DMS153 (cell line): Measurements from ENCODE around the gene FLT3LG.
A peak's percentile ranks its signal among the peaks of the same experiment; 100 is the strongest.
"Not testable (repeated sequence)": the region's sequence is repeated elsewhere in the genome, so short reads cannot be mapped to it uniquely, and the experiment has no call there.

Experiments
- DNase-seq: peaks from one replicate; lab custom pipeline; 2025; lab: John Stamatoyannopoulos, UW

The FLT3LG gene

DNA sequence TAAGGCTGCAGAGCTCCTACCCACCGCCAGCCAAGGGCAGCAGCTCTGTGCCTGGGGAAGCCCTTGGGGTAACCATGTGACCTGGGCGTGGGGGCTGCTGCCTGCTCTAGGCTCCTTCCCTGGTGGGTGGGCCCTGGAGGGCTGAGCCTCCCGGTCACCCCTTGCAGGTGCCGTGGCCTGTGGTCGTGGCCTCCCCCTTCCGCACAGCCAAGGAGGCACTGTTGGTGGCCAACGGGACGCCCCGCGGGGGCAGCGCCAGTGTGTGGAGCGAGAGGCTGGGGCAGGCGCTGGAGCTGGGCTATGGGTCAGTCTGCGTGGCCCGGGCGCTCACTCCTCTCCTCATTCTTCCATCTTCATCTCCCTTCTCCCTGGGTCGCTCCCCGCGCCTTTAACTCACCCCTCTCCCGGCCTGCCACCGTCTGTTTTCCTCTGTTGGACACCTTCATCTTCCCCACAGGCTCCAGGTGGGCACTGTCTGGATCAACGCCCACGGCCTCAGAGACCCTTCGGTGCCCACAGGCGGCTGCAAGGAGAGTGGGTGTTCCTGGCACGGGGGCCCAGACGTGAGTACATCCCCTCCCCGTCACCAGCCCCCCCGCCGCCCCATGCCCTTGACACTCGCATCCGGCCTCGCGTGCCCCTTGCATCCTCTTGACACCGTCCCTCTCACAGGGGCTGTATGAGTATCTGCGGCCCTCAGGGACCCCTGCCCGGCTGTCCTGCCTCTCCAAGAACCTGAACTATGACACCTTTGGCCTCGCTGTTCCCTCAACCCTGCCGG is 9.9 kb upstream of the FLT3LG start:
- DNase-seq = no peak

DNA sequence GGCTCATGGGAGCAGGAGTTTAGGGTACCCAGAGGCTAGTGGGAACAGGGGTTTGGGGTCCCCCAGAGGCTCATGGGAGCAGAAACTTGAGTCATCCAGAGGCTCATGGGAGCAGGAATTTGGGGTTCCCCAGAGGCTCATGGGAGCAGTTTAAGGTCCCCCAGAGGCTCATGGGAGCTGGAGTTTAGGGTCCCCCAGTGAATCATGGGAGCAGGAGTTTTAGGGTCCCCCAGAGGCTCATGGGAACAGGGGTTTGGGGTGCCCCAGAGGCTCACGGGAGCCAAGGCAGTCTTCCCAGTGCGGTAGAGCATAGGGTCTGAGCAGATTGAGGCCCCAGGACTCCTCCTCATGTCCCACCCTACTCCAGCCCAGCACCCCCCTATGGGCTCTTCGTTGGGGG is 8.6 kb upstream of the FLT3LG start:
- DNase-seq = no peak

DNA sequence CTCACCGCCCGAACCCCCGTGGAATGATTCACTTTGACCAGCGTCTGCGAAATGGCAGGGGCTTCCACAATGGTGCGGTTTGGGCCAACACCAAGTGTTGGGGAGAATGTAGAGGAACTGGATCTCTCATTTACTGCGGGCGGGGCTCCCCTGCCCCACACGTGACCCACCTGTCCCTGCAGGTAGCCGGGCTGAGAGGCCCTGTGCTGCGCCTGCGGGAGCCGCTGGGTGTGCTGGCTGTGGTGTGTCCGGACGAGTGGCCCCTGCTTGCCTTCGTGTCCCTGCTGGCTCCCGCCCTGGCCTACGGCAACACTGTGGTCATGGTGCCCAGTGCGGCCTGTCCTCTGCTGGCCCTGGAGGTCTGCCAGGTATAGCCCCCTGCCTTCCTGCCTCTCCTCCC is 5.8 kb upstream of the FLT3LG start:
- no peak for DNase-seq

DNA sequence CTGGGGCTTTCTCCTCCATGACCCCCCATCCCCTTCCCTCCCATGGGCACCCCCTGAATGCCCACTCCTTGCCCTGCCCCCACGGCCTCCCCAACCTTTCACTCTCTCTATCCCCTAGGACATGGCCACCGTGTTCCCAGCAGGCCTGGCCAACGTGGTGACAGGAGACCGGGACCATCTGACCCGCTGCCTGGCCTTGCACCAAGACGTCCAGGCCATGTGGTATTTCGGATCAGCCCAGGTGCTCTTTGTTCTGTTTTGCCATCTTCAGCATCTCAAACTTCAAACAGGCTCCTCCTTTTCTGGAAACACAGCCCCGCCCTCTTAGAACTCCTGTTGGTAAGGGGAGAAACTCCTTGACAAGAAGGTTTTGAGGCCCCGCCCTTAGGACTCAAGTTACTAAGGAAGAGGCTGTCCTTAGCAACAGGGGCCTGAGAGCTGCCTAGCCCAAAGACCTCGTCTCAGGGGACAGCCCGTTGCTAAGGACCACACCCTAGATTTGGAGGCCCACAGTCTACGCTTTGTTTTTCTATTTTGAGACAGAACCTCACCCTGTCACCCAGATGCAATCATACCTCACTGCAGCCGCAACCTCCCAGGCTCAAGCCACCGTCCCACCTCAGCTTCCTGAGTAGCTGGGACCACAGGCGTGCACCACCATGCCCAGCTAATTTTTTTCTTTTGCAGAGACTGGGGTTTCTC is 5.1 kb upstream of the FLT3LG start:
- peak; percentile 53 for DNase-seq

DNA sequence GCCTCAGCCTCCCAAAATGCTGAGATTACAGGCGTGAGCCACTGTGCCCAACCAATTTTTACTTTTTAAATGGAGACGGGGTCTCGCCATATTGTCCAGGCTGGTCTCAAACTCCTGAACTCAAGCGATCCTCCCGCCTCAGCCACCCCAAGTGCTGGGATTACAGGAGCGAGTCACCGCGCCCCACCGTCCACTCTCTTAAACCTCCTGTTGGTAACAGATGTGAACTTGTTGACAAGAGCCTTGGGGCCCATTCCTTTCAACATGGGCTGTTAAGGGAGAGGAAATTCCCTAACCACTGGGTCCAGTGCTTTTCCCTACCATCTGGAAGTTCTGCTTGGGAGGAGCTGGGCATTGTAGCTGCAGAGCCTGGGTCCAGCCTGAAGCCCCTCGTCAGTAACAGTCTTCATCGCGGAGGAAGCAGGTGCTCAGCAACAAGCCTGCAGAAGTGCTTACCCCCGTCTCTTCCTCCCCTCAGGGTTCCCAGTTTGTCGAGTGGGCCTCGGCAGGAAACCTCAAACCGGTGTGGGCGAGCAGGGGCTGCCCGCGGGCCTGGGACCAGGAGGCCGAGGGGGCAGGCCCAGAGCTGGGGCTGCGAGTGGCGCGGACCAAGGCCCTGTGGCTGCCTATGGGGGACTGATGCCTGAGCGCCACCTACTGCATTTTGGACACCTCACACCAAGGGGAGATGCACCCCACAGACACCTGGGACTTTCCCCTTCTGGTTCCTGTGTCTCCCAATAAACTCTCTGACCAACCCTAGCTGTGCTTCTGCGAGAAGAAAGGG is 4.0 kb upstream of the FLT3LG start:
- DNase-seq = no peak

DNA sequence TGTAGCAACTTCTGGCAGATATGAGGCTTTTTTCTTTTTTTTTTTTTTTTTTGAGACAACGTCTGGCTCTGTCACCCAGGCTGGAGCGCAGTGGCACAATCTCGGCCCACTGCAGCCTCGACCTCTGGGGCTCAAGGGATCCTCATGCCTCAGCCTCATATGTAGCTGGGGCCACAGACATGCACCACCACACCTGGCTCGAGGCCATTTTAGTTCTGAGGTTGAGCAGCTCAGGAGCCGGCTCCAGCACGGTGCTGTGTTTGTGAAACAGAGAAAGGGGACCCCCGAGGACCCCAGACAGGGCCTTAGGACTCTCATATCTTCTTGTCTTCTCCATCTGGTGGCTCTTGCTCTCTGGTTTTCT is 3.4 kb upstream of the FLT3LG start:
- DNase-seq = no peak

DNA sequence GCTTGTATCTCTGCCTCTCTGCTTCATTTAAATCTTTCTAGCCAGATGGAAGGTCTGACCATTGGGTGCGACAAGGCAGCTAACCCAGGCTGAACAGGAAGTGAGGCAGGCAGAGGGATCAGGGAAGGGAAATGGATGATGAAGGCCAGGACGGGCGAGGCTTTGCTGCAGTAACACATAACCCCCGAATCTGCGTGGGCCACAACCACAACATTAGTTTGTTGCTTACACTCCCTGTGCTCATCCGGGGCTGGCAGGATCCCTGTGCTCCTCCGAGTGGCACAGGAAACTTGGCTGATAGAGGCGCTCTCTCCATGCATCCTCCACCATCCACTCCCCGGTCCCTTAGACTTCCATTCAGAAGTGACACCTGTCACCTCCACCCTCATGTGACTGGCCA is 1.1 kb upstream of the FLT3LG start:
- no peak for DNase-seq

DNA sequence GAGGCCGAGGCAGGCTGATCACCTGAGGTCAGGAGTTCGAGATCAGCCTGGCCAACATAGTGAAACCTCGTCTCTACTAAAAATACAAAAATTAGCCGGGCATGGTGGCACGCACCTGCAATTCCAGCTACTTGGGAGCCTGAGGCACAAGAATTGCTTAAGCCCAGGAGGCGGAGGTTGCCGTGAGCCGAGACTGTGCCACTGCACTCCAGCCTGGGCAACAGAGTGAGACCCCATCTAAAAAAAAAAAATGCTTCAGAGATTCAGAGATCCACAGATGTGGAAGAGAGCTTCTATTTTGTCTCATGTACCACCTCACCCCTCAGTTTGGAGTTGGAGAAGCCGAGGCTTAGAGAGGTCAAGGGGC is 531 bp upstream of the FLT3LG start:
- not testable (repeated sequence) for DNase-seq

DNA sequence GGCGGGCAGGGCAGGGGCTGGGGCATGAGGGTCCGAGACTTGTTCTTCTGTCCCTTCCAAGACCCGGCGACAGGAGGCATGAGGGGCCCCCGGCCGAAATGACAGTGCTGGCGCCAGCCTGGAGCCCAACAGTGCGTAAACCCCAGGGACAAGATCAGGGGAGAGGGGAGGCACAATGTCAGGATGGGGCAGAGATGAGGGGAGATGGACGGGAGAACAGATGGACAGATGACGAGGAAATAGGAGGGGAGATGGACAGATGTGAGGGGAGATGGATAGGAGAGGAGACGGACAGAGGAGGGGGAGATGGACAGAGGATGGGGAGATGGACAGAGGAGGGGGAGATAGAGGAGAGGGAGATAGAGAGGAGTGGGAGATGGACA is 518 bp downstream of the FLT3LG start:
- DNase-seq = no peak

DNA sequence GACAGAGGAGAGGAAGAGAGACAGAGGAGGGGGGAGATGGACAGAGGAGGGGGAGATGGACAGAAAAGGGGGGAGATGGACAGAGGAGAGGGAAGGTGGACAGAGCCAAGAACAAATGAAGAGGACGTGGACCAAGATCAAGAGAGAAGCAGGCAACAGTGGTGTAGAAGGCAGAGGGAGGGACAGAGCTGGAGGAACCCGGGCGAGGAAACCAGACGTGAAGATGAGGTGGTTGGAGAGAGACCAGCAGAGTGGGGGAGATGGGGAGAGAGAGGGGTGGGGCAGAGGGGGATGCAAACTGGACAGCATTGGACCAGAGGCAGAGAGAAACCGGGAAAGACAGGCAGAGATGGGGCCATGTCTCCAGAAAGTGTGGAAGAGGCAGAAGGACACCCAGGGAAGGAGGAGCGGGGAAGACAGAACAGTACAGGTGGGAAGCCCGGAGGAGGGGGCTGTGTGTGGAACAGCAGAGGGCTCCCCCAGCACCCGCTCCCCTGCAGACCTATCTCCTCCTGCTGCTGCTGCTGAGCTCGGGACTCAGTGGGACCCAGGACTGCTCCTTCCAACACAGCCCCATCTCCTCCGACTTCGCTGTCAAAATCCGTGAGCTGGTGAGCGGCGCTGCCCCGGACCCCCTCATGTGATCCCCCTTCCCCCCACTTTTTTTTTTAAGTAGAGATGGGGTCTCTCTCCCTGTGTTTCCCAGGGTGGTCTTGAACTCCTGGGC is 1.3 kb downstream of the FLT3LG start:
- DNase-seq = no peak

DNA sequence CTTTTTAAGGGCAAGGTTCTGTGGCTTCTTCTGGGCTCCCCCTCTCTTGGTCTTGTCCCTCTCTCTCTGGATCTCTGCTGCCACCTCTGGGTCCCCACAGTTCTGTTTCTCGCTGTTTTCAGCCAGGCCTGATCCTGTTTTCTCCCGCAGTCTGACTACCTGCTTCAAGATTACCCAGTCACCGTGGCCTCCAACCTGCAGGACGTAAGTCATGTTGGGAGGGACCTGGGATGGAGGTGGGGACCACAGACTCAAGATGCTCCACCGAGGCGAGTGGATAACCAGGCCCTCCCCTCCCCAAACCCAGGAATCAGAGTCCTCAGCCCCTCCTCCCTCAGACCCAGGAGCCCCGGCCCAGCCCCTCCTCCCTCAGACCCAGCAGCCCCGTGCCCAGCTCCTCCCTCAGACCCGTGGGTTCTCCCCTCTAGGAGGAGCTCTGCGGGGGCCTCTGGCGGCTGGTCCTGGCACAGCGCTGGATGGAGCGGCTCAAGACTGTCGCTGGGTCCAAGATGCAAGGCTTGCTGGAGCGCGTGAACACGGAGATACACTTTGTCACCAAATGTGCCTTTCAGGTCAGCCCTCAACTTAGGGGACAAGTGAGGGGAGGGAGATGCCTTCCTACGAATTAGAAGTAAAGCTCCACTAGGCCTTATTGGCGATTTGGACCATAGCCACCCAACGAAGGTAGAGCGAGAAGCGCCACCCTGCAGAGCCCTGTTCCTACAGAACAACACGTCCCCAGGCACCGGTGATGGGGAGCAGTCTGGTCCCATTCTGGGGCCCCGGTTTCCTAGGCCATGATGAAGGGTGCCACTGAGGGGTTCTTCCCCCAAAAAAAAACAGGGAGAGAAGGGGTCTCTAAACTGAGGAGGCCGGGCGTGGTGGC is 2.2 kb downstream of the FLT3LG start:
- DNase-seq = no peak

DNA sequence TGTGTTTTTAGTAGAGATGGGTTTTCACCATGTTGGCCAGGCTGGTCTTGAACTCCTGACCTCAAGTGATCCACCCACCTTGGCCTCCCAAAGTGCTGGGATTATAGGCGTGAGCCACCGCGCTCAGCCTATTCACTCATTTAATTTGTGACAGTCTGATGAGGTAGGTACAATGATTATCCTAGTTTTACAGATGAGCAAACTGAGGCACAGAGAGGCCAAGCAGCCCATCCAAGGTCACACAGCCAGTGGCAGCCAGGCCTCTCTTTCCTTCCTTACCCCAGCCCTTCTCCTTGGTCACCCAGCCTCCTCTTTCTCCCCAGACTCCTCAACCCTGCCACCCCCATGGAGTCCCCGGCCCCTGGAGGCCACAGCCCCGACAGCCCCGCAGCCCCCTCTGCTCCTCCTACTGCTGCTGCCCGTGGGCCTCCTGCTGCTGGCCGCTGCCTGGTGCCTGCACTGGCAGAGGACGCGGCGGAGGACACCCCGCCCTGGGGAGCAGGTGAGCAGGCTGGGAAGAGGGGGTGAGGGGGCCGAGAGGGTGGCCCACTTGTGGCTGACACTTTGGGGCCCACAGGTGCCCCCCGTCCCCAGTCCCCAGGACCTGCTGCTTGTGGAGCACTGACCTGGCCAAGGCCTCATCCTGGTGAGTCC is 6.1 kb downstream of the FLT3LG start:
- no peak for DNase-seq

DNA sequence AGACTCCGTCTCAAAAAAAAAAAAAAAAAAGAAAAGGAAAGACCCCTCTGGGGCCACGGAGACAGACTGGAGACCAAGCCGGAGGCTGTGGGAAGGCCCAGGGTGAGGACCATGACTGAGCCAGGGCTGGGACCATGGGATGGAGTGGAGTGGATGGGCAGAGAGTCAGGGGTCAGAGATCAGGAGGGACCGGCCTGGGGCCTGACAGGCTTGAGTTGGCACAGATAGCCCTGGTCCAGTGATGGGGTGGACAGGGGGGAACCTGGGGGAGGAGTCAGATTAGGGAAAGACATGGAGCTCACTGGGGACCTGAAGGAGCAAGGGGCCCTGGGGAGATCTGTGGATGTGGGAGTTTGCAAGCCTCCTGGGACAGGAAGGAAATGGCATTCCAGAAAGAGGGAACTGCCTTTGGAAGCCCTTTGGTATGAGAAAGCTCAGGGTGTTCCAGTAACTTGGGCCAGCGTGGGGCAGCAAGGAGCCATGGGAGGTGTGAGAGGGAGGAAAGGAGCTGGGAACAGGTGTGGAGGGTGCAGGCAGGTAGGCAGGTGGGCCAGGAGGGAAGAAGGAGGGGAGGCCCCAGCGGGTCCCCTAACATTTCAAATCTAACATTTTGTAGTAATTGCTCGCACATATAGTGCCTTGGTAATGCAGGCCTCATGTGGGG is 7.1 kb downstream of the FLT3LG start:
- DNase-seq = no peak

DNA sequence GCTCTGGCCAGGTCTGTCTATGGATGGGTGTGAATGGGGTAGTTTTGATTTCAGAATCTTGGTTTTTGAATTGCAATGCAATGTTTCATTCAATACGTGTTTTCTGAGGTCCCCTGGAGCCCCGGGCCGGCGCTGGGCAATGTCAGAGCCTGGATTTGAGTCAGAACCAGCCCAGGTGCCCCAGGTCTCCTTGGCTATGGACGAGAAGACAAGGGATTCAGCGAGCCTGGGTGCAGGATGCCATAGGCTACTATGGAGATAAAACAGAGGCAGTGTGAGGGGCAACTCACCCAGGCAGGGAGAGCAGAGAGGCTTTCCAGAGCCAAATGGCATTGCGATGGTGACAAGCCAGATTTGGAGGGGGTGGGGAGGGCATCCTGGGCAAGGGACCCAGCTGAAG is 12.2 kb downstream of the FLT3LG start:
- DNase-seq = no peak

DNA sequence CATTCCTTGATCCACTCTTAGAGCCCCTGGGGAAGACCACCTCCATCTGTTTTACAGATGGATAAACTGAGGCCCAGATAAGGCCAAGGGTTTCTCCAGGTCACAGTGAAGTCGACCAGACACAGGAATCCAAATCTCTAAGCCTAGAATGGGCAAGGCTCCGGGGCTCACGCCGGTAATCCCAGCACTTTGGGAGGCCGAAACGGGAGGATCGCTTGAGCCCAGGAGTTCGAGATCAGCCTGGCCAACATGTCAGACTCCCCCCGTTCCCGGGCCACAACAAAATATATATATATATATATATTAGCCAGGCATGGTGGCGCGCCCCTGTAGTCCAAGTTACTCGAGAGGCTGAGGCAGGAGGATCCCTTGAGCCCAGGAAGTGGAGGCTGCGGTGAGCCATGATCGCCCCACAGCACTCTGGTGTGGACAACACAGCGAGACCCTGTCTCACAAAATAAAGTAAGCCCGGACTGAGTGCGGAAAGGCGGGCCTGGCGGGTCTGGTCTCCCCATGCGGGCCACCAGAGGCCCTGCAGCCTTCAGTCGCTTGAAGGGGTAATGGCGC is 12.8 kb downstream of the FLT3LG start:
- DNase-seq = no peak

DNA sequence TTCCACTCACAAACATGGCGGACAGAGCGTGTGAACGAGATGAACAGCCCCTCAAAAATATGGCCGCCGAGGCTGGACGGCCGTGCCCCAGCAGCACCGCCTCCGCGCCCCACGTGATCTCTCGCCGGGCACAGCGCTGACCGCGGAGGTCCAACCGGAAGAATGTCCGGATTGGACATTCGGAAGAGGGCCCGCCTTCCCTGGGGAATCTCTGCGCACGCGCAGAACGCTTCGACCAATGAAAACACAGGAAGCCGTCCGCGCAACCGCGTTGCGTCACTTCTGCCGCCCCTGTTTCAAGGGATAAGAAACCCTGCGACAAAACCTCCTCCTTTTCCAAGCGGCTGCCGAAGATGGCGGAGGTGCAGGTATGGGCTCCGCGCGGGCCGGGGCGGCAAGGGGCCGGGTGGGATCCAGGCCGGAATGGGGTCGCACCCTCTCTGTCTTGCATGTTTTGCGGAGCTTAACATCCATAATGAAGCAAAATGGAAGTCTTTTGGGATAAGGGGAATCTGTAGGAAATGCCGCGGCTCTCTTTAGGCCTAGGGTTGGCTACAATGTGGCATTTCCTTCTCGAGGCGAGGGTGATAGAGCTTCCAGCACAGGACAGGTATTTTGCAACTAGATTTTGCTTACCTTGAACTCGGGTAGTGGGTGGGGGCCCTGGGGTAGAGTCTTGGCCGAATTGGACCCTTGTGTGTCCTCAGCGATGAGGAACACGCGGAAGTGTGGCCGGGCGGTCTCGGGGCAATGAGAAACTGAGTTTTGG is 13.4 kb downstream of the FLT3LG start, which contains the start of gene RPL13A:
Gene RPL13A (plus strand): TSS at position 332 of the 769 bp plus-strand sequence. CDS start 22 bp downstream, at position 354.
- DNase-seq = peak; percentile 99

DNA sequence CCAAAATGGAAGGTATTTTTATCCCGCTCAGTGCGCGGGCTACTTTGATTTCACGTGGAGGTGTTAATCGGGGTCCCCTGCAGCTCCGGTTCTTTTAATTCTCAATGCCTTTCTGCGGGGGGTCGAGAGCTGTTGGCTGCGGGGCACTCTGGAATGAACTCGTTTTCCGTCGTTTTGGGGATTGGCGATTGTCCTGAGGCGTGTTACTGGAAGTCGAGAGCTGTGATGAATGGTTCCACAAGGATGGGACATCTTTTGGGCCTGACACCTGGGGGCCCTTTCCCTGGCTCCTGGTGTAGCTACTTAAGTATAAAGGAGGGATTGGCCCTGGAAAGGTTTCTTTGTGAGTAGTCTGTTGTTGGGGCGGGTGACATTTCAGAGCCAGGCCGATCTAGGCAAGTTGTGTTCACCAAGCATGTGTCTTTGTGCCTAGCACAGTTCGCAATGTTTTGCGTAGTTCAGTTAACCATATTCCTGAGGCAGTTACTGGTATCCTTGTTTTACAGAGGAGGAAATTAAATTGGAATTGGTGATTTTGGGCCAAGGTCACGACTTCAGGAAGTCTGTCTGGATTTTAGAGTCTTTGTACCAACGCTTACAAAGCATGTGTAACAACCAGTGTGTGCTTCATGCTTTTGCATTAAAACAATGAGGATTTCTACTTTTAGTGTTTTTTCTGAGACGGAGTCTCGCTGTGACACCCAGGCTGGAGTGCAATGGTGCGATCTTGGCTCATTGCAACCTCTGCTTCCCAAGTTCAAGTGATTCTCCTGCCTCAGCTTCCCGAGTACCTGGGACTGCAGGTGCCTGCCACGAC is 14.2 kb downstream of the FLT3LG start:
- DNase-seq = no peak

DNA sequence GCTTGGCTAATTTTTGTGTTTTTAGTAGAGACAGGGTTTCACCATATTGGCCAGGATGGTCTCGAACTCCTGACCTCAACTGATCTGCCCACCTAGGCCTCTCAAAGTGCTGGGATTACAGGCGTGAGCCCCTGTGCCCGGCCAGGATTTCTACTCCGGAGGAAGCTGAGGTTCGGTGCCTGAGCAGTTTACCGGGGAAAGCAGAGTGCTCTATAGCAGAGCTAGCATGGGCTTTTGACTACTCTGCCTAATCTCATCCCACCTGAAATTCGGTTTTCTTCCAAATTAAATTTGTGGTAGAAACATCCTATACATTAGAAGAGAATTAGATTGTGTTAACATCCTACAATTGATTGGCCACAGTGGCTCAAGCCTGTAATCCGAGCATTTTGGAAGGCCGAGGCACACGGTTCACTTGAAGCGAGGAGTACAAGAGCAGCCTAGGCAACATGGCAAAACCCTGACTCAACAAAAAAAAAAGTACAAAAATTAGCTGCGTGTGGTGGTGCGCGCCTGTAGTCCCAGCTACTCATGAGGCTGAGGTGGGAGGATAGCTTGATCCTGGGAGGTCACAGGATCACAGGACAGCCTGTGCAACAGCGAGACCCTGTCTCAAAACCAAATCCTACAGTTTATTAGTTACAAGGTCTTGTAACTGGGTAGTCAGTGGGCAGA is 15.0 kb downstream of the FLT3LG start:
- no peak for DNase-seq
